ENCODE results near the gene TEX11.

DNA sequence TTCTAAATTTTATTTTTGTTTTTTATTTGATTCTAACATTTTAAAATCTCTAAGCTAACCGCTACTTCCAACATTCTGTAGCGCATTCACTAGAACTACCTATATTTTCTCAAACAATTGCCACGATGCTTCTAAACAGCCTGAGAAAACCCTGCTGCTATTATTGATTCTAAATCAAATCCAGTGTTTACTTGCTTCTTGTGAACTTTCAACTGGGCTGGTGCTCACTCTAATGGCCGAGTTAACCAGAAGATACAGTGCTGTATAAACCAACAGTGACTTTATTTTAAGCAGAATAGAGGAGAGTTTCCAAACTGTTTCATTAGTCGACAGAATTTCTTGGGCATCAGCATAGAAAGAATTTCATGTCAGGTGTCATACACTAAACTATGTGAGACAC, 353.6 kb downstream of the TEX11 start:
- TF ChIP-seq POLR2A (IDR thresholded peaks at IDR 0.05; ENCODE audit: low read depth, low read length): no peak
- no peak for TF ChIP-seq YY1 (IDR thresholded peaks at IDR 0.05; ENCODE audit: low read depth, low read length)
- TF ChIP-seq, protein P1, sequence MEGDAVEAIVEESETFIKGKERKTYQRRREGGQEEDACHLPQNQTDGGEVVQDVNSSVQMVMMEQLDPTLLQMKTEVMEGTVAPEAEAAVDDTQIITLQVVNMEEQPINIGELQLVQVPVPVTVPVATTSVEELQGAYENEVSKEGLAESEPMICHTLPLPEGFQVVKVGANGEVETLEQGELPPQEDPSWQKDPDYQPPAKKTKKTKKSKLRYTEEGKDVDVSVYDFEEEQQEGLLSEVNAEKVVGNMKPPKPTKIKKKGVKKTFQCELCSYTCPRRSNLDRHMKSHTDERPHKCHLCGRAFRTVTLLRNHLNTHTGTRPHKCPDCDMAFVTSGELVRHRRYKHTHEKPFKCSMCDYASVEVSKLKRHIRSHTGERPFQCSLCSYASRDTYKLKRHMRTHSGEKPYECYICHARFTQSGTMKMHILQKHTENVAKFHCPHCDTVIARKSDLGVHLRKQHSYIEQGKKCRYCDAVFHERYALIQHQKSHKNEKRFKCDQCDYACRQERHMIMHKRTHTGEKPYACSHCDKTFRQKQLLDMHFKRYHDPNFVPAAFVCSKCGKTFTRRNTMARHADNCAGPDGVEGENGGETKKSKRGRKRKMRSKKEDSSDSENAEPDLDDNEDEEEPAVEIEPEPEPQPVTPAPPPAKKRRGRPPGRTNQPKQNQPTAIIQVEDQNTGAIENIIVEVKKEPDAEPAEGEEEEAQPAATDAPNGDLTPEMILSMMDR (IDR thresholded peaks at IDR 0.05 in 2 of 3, conservative IDR thresholded peaks at IDR 0.05 in 1 of 3; ENCODE audit: control insufficient read depth in 2 of 3, extremely low read depth in 1 of 3, insufficient read depth in 1 of 3, low read depth in 3 of 3, low read length in 3 of 3): no peak
- no peak for TF ChIP-seq EGR1 (IDR thresholded peaks at IDR 0.05; ENCODE audit: borderline replicate concordance in 1 of 2, low read depth in 2 of 2, low read length in 2 of 2)
- TF ChIP-seq HDAC6 (IDR thresholded peaks at IDR 0.05; ENCODE audit: unreplicated experiment): no peak
- no peak for TF ChIP-seq ESRRA (IDR thresholded peaks at IDR 0.05; ENCODE audit: low read length)
- no peak for TF ChIP-seq TCF7 (IDR thresholded peaks at IDR 0.05; ENCODE audit: borderline replicate concordance)
- TF ChIP-seq EED (IDR thresholded peaks at IDR 0.05; ENCODE audit: low read depth): no peak

All from GM12878 (cell line).